ENCODE measurements around the gene INO80B. TPM values are rescaled to one million over a fixed set of nuclear protein-coding genes. Genes with fewer than 3 reads are reported as not detected.
A peak's percentile ranks its signal among the peaks of the same experiment; 100 is the strongest.

Gene INO80B
- polyA plus RNA-seq, 10 donors = 15.4 to 24.6 (median 18.0) TPM

DNA sequence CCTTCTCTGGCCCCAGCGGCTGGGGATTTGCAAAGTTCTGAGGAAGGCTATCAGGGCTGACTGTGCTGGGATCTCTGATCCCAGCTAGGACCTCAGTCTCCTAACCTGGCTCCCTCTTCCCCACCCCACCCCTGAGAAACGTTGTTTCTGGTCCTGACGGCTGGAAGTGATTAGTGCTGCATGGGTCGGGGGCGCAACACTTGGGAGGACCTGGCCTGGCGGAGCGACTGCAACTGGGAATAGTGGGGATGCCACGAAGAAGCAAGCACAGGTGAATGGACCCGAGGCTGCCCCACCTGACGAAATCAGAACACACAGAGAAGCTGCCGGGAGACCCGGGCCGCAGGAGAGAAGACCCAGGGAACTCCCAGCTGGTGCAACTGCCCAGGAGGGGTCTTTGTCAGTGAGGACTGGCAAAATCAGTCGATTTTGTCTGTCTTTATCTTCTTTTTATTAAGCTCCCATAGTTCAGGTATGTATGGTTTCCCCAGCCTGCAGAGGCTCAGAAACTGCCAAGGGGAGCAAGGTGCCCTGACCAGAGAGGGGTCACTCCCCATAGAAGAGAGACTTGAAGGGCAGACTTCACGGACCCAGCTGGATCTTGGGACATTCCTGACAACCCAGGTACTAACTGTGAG, 45.2 kb downstream of the INO80B start:
- no peak for DNase-seq

DNA sequence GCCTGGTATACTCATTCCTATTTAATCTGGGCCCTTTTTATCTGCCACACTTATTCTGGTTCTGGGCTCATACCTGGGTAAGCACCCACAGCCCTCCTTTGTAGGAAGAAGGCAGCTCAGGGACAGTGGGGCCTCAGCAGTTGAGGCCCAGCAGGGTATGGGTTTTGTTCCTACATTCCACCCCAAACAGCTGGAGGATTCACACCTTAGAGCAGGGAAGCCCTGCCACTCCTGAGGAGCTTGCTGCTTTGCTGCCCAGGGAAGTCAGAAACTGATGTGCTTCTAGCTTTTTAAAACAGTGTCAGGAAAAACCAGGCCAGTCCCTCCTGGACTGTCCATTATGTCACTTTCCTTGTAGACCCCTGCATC, 45.7 kb downstream of the INO80B start:
- no peak for DNase-seq

DNA sequence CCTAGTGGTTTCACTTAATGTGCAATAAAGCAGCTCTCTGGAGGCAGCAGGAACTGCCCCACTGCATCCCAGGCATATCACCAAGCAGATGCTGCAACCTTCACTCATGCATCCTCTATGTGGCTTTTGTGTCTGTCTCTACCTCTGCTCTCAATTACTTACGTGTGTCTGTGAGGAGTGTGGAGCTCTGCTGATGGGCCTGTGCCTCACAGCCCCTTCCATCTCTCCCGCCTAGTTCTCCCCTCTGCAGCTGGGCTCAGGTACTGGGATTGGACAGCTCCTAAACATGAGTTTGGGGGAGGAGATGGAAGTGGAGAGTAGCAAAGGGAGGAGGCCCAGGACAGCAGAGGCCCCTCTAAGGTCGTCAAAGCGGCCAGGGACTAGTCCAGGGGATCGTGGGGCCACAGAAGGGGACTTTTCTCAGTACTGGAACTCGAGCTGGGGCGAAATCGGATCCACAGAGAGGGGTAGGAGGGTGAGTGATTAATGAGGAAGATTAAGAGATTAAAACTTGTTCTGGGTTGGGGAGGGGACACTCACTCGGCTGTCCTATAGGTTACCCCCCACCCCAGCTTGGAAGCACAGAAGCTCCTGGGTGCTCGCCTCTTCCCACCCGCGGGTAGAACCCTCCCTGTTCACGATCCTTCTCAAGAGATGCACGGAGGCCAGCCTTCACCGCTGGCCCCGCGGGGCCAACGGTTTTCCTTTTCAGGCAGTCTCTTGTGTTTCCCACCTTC, 46.6 kb downstream of the INO80B start:
- peak in 1 of 3 donors; percentile 73 for DNase-seq

DNA sequence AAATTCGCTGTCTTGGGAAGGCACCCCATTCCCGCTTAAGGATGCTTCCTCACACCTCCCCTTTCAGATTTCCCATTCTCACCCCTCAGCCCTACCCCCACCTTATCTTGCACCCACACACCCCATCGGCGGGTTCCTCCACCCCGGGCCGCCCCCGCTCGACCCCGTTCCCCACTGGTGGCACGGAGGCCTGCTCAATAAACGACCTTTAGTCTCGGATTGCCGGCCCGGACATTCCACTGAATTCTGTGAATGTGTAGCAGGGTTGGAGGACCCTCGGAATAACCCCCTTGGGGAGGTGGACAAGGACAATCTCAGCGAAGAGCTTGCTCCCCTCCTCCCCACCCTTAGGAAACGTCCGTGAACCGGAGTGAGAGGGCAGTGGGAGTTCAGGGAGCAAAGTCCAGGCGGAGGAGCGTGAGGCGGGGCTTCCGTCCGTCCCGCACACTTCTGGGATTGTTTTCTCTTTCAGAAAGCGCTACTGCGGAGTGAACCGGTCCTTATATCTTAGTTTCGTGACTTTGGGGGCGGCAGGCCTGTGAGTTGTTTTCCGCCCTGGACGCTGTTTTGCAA, 47.3 kb downstream of the INO80B start:
- DNase-seq = peak in 1 of 3 donors; percentile 67

DNA sequence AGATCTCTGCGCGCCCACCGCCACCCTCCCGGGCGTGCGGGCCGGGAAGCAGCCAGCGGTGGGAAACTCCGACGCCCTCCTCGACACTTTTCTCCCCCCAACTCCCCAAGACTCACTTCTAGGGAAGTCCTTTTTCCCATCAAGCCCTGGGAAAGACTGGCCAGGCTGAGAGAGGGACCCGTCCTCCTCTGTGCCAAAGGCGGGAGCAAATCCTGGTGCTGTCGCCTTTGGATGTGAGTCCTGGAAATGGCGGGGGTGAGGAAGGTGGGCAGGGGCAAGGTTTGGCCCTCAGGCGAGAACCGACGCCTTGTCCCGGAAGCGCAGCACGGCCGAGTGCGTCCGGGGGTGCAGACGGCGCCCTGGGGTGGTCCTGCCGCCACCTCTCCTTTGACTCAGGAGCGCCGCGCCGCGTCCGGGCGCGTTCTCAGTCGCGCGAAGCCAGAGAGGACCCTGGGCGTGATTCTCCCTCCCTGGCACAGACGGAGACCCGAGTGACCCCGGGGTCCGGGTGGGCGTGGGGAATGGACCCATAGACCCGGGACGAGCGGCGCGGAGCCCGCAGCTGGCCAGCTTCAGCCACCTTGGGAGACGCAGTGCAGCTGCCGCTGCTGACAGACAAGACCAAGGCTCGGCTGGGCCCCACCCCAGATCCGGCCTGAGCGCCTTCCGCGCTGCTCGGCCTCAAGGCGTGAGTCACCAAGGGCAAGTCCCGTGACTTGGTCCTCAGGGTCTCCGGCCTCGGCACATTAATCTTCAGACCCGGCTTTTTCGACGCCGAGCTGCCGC, 48.0 kb downstream of the INO80B start:
- DNase-seq = peak; percentile 72 to 90 (median 79)

DNA sequence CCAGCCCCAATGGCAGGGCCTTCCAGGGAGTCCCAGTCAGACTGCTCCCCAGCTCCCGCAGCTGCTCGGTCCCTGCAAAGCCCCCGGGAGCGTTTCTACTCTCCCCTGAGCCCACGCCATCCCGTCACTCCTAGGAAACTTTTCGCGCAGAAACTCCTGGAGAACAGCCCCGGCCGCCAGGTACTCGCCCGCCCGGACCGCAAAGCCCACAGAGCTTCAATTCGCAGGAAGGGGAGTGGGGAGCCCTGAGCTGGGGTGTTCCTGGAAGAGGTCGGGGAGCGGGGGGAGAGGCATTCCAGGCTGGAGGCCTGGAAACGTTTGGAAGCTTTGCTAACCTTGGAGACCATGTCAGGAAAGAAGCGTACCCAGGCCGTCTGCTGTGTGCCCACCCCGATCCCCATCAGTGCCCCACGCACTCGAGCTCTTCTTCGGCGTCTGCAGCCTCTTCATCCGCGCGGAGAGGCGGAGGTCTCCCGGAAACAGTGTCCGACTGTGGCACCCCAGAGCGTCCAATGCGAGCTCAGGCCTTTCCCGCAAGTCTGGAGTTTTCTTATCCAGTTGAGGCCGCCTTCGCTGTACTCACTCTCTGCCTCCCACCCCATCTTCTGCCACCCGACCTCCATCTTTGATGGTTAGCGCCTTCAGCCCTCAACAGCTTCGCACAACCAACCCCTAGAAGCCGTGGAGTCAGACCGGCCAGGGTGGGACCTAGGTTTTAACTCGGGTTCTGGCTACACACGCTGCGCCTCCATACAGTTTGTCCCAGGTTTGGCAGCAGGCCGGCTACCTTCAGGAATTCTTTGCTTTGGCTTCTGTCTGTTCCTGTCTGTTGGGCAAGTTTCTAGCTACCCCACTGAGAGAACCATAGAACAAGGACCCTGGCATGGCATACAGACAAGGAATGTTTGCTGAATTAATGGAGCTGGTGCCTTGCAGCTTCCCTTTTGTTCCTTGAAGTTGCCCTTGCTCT, 48.9 kb downstream of the INO80B start:
- no peak for DNase-seq

DNA sequence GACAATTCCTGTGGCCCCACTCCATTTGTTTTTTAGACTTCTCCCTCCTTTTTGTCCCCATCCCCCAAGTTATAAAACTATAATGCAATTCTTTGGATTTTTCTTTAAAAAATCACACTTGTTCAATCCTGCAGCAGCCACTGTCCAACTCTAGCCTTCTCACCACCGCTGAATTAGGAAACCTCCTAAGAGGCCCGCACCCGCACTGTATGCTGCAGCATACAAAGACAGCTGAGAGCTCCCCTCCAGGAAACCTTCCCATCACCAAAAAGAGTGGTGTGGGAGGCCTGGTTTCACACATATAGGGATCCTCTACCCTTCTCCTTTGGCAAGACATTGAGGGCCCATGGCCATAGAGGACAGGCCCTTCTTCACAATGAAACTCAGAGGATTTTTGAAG, 49.7 kb downstream of the INO80B start:
- no peak for DNase-seq

DNA sequence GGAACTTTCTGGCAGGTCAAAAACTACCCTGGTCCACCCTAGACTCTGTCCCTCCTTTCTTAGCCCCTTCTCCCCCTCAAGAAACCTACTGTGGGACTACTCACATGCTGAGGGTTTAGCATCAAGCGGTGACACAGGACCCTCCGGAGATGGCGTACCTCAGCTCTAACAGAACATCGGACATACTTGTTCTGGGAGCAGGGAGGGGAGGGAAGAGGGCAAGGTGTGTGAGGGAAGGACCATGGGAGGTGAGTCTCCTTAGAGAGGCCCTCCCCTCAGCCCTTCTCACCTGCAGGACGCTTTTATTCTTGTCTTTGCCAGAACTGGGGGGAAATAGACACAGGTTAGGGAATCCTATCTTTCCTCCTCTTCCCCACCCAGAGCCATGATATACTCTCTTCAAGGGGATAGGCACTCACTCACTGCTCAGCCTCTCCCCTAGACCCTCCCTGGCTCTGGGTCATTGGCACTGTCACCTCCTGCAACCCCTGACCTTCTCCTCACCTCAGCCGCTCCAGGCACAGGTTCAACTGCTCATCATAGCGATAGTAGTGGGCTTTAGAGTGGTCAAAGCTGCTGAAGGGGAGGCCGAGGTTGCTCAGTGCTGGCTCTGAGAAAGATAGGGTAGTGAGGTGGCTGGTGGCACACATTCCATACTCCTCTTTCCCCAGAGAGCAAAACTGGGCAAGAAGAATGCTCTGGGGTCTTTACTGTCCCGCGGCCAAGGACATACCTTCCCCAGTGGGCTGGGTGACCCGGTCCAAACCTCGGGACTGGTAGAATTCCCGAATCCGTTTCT, 50.8 kb downstream of the INO80B start:
- DNase-seq = no peak

DNA sequence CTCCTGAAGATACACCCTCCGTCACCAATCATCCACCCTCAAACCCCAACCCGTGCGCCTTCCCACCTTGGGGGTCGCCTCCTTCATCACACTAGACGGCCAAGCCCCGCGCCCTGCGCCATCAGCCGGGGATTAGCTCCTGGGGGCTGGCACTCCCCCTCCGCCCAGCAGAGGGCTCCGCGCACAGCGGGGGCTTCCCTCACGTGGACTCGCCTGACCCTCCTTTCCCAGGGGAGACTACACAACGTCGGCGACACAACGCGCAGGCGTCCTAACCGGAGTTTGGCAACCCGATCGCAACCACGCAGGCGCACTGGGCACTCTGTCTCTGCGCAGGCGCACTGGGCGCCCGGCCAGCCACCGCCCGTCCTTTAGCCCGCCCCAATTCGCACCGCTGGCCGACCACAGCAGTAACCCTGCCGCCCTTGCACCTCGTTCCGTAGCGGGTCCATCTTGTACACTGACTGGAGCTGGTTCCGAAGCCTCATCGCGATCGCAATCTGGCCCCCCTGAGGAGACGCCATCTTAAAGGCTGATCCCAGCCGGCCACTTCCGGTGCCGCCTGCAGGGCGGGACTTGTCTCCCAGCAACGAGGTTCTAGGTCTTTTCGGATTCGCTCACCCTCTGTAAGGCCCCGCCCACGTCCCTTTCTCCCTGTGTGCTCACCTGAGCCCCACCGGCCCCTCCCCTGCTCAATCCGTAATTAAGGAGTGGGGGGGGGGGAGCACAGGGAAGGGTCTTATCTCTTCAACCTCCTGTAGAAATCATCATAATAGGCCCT, 52.4 kb downstream of the INO80B start, which contains the start of gene PCGF1:
TSS of gene PCGF1 (minus strand) at position 551 of the 781 bp plus-strand sequence. CDS start at position 524, 27 bp downstream.
- DNase-seq = peak; percentile 98 to 100 (median 99)

Other genes starting within 250 kb of the INO80B start
- gene SLC4A5, start 111.7 kb upstream of the INO80B start, polyA plus RNA-seq (ENCODE audit: insufficient read length in 10 of 10) = 1 to 10 TPM; 1.4 to 3.9 (median 2.2) TPM
- gene DCTN1, start 74.8 kb upstream of the INO80B start, polyA plus RNA-seq (ENCODE audit: insufficient read length in 10 of 10) = 100 to 1,000 TPM in 4 of 10 donors, 10 to 100 TPM in 6; 84.0 to 108 (median 97.6) TPM
- 1 to 10 TPM; 1.7 to 3.2 (median 2.4) TPM for gene C2orf81, start 33.5 kb upstream of the INO80B start, polyA plus RNA-seq (ENCODE audit: insufficient read length in 10 of 10)
- gene WDR54, start 33.4 kb upstream of the INO80B start, polyA plus RNA-seq (ENCODE audit: insufficient read length in 10 of 10) = 10 to 100 TPM in 5 of 10 donors, 1 to 10 TPM in 5; 7.8 to 17.2 (median 9.9) TPM
- 10 to 100 TPM; 35.1 to 64.2 (median 43.2) TPM for gene RTKN, start 13.2 kb upstream of the INO80B start, polyA plus RNA-seq (ENCODE audit: insufficient read length in 10 of 10)
- 10 to 100 TPM; 46.2 to 59.2 (median 53.5) TPM for gene WBP1, start 3.4 kb downstream of the INO80B start, polyA plus RNA-seq (ENCODE audit: insufficient read length in 10 of 10)
- gene MOGS, start 10.3 kb downstream of the INO80B start, polyA plus RNA-seq (ENCODE audit: insufficient read length in 10 of 10) = 10 to 100 TPM; 22.2 to 40.7 (median 32.6) TPM
- gene MRPL53, start 17.6 kb downstream of the INO80B start, polyA plus RNA-seq (ENCODE audit: insufficient read length in 10 of 10) = 10 to 100 TPM; 33.2 to 83.6 (median 56.9) TPM
- gene CCDC142, start 27.9 kb downstream of the INO80B start, polyA plus RNA-seq (ENCODE audit: insufficient read length in 10 of 10) = 10 to 100 TPM in 3 of 10 donors, 1 to 10 TPM in 7; 4.8 to 11.4 (median 7.1) TPM
- 10 to 100 TPM; 15.1 to 21.6 (median 18.0) TPM for gene TTC31, start 28.0 kb downstream of the INO80B start, polyA plus RNA-seq (ENCODE audit: insufficient read length in 10 of 10)
- 1 to 10 TPM in 5 of 10 donors, under 1 TPM in 5; 0.52 to 1.6 (median 0.94) TPM for gene LBX2, start 44.5 kb downstream of the INO80B start, polyA plus RNA-seq (ENCODE audit: insufficient read length in 10 of 10)
- gene PCGF1, start 52.6 kb downstream of the INO80B start, polyA plus RNA-seq (ENCODE audit: insufficient read length in 10 of 10) = 10 to 100 TPM; 10.3 to 16.0 (median 12.5) TPM
- under 1 TPM in 2 of 10 donors, not detected in 8; 0.08 to 0.14 TPM for gene TLX2, start 59.4 kb downstream of the INO80B start, polyA plus RNA-seq (ENCODE audit: insufficient read length in 10 of 10)
- gene DQX1, start 71.1 kb downstream of the INO80B start, polyA plus RNA-seq (ENCODE audit: insufficient read length in 10 of 10) = under 1 TPM in 5 of 10 donors, not detected in 5; 0.13 to 0.33 (median 0.16) TPM
- 10 to 100 TPM; 52.6 to 85.2 (median 63.4) TPM for gene AUP1, start 74.6 kb downstream of the INO80B start, polyA plus RNA-seq (ENCODE audit: insufficient read length in 10 of 10)
- 10 to 100 TPM; 22.5 to 32.7 (median 26.9) TPM for gene HTRA2, start 74.8 kb downstream of the INO80B start, polyA plus RNA-seq (ENCODE audit: insufficient read length in 10 of 10)
- 1 to 10 TPM; 6.4 to 9.8 (median 7.6) TPM for gene LOXL3, start 98.9 kb downstream of the INO80B start, polyA plus RNA-seq (ENCODE audit: insufficient read length in 10 of 10)
- gene DOK1, start 99.6 kb downstream of the INO80B start, polyA plus RNA-seq (ENCODE audit: insufficient read length in 10 of 10) = 1 to 10 TPM; 5.3 to 8.4 (median 6.4) TPM
- gene M1AP, start 193.2 kb downstream of the INO80B start, polyA plus RNA-seq (ENCODE audit: insufficient read length in 10 of 10) = under 1 TPM; 0.21 to 0.51 (median 0.28) TPM
- 1 to 10 TPM; 2.4 to 5.6 (median 3.1) TPM for gene SEMA4F, start 199.2 kb downstream of the INO80B start, polyA plus RNA-seq (ENCODE audit: insufficient read length in 10 of 10)